ENCODE measurements around the gene CCL25.
"Not testable (repeated sequence)": the region's sequence is repeated elsewhere in the genome, so short reads cannot be mapped to it uniquely, and the experiment has no call there.

Gene CCL25

DNA sequence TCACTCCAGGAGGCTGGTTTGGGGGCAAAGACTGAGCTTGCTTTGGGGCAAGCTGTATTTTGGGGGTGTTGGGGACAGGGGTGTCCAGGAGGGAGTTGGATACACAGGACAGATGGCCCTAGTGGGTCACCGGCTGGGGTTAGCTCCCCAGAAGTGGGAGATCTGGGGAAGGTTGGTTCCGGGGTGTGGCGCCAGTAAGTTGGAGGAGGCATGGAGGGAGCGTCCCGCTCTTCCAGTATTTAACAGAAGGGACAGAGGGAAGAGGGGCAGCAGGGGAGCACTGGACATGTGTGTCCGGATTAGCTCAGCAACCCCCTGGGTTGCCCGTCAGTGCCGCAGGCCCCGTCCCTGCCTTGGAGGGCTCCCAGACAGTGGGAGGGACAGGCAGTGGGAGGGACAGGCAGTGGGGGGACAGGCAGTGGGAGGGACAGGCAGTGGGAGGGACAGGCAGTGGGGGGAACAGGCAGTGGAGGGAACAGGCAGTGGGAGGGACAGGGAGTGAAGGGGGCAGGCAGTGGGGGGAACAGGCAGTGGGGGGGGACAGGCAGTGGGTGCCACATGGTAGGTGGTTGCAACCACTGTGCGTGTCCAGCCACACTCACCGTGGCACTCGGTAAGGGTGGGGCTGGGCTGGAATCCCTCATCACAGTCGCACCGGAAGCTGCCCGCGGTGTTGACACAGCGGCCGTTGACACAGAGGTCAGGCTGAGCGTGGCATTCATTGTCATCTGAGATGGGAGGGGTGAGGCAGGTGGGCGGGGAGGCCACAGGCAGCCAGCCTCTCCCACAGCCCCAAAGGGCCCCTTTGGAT lies 33.2 kb downstream of the CCL25 start:
- no peak for DNase-seq (ENCODE audit: low read depth)

GRCh38 chr19:8086849-8087248 lies 34.3 kb downstream of the CCL25 start:
- no peak for DNase-seq (ENCODE audit: low read depth)

DNA sequence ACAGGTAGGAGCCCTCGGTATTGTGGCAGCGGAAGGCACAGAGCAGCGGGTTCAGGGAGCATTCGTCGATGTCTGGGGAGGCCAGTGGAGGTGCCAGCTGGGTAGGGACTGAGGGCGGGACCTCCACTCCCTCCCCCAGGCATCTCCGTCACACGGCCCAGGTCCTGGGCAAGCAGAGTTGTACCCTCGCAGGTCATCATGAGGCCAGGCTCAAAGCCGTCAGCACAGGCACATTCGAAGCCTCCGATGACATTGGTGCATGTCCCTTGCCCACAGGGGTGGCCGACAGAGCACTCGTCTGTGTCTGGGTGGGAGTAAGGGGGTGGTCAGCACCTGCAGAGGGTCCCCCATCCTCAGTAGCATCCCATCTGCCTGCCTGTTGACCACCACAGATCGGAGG lies 35.3 kb downstream of the CCL25 start:
- no peak for DNase-seq (ENCODE audit: low read depth)

DNA sequence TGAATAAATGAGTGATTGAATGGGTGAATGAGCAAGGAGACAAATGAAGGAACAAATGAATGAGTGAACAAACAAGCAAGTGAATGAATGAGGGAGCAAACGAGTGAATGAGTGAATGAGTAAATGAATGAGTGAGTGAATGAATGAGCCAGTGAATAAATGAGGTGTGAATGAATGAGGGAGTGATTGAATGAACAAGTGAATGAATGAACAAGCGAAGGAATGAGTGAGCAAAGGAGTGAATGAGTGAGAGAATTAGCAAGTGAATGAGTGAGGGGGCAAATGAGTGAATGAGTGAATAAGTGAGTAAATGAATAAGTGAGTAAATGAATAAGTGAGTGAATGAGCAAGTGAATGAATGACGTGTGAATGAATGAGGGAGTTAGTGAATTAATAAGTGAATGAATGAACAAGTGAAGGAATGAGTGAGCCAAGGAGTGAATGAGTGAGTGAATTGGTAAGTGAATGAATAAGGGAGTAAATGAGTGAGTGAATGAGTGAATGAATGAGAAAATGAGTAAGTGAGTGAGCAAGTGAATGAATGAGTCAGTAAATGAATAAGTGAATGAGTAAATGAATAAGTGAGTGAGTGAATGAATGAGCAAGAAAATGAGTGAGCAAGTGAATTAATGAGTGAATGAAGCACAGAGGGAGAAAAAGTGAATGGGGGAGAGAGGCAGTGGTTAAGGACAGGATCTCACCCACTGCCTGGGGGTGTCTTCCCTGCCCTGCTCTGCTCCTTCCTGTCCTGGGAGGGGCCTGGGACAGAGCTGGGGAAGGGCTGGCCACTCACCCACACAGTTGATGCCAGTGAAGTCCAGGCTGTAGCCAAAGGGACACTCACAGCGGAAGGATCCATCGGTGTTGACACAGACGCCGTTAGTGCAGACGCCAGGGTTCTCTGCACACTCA lies 36.4 kb downstream of the CCL25 start:
- DNase-seq (ENCODE audit: low read depth) = no peak

GRCh38 chr19:8089664-8090601 lies 37.4 kb downstream of the CCL25 start:
- no peak for DNase-seq (ENCODE audit: low read depth)

DNA sequence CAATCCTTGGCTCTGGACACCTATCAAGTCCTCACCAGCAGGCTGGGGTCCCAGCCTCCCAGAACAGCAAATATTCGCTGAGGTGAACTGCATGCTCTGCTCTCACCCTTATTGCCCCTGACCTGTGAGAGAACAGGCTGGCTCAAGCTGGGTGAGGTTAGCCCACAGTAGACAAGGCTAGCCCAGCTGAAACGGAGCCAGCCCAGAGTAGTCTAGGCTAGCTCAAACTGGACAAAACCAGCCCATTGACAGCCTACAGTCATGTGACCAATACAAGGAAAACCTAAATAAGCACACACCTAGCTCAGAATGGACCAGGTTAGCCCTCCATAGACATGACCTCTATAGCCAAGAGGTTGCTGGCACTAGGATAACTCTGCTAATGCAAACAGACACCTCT lies 38.4 kb downstream of the CCL25 start:
- no peak for DNase-seq (ENCODE audit: low read depth)

DNA sequence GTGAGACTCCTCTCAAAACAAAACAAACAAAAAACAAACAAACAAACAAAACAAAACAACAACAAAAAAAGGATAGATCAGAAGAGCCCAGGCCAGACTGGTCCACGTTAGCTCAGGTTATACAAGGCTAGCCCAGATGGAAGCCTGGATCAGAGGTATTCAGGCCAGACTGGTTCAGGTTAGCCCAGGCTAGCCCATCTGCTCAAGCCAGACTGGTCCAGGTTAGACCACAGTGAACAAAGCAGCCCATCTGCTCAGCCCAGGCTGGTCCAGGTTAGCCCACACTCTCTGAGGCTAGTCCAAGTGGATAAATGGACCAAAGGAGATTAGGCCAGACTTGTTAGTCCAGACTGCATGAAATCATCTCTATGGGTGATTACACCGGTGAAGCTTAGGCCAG lies 41.2 kb downstream of the CCL25 start:
- DNase-seq (ENCODE audit: low read depth) = no peak

DNA sequence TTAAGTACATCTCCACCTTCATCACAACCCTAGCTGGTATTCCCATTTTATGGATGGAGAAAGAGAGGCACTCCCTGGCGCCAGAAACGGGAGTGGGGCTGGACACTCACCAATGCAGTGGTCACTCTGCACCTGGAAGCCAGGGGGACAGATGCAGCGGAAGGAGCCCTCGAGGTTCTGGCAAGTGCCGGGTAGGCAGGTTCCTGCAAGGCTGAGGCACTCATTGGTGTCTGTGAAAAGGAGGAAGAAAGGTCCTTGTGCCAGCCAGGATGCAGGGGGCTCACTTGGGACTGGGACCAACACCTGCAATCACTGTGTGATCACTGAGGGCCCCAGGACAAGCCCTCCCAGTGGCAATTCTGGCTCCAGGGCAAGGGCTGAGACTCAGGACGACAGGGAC lies 41.8 kb downstream of the CCL25 start:
- no peak for DNase-seq (ENCODE audit: low read depth)

- DNase-seq (ENCODE audit: low read depth) = no peak
Observed at GRCh38 chr19:8095354-8095886, 42.9 kb downstream of the CCL25 start.

DNA sequence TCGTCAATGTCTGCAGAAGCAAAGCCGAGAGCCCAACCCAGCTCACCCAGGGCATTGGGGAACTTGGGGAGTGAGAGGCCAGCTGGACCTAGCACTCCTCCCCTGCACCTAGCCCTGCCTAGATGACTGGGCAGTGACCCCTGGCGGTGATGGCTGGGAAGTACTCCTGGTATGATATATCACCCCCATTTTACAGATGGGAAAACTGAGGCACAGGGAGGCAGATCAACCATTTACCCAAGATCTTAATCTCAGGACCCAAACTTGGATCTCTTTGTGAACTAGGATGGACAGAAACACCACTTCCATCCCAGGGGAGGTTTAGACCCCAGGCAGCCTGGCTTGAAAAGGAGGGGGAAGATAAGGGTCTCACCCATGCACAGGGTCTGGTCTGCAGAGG lies 43.5 kb downstream of the CCL25 start:
- DNase-seq (ENCODE audit: low read depth) = no peak

DNA sequence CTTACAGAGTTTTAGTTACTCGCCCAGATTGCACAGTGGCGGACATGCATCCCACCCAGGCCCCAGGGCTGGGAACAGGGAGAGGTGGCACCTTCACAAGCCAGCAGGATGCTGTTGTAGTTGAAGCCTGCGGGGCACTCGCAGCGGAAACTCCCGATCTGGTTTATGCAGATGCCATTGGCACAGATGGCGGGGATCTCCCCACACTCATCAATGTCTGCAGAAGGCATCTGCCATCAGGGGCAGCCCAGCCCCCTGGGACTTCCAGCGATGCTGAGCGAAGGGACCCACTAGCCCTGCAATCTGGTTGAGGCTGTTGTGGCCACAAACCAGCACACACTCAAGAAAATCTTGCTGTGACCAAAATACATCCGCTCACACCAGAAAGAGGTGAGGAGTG lies 44.6 kb downstream of the CCL25 start:
- no peak for DNase-seq (ENCODE audit: low read depth)

DNA sequence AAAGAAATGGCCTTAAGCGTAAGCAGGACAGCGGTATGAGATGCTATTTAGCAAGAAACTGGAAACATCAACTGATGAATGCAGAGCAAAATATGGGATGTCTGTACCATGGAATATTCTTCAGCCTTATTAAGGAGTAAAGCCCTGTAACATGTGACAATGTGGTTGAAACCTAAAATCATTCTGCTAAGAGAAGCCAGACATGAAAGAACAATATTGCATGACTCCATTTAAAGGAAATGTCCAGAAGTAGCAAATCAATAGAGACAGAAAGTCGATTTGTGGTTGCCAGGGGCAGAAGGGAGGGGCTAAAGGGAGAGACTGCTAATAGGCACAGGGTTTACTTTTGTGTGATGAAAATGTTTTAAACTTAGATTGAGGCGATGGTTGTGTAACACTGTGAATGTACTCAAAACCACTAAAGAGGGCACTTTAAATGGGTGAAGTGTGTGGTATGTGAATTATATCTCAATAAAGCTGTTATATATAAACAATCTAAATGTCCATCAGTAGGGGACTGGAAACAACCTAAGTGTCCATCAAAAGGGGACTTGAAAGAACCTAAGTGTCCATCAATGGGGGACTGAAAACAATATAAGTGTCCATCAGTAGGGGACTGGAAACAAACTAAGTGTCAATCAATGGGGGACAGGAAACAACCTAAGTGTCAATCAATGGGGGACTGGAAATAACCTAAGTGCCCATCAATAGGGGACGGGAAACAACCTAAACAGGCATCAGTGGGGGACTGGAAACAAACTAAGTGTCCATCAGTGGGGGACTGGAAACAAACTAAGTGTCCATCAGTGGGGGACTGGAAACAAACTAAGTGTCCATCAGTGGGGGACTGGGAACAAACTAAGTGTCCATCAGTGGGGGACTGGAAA lies 45.4 kb downstream of the CCL25 start:
- DNase-seq (ENCODE audit: low read depth) = no peak

GRCh38 chr19:8101311-8101710 lies 48.8 kb downstream of the CCL25 start:
- no peak for DNase-seq (ENCODE audit: low read depth)

- not testable (repeated sequence) for DNase-seq (ENCODE audit: low read depth)
Observed at GRCh38 chr19:8101910-8102309, 49.4 kb downstream of the CCL25 start.

GRCh38 chr19:8105471-8105870 lies 52.9 kb downstream of the CCL25 start:
- DNase-seq (ENCODE audit: low read depth) = no peak

DNA sequence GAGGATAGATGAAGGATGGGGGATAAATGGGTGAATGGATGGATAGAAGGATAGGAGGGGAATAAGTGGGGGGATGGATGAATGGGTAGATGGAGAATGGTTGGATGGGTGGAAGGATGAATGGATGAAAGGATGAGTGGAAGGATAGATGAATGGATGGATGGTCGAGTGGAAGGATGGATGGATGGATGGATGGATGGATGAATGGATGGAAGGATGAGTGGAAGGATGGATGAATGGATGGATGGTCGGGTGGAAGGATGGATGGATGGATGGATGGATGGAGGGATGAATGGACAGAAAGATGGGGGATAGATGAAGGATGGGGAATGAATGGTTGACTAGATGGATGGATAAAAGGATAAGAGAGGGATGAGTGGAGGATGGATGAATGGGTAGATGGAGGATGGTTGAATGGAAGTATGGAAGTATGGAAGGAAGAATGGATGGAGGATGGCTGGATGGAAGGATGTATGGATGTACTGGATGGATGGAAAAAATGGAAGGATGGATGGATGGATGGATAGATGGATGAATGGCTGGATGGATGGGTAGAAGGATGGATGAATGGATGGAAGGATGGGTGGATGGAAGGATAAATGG lies 54.8 kb downstream of the CCL25 start:
- DNase-seq (ENCODE audit: low read depth) = no peak

- DNase-seq (ENCODE audit: low read depth) = no peak
Observed at GRCh38 chr19:8108560-8109445, 56.2 kb downstream of the CCL25 start.

DNA sequence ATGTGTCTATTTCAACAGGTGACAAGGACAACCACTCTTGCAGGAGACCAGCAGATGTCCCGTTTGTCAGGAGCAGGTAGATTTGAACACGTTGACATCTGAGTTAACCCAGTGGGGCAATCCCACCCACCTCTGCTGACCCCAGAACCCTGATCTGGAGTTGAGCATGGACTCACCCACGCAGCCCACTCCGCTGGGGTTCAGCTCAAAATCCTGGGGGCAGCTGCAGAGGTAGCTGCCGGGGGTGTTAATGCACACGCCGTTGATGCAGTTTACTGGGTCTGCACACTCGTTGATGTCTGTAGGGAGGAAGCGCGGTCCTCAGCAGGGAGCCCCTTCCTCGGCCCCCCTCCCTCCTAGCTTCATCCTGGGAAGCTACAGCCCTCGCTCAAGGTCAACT lies 56.9 kb downstream of the CCL25 start:
- DNase-seq (ENCODE audit: low read depth) = no peak

GRCh38 chr19:8109890-8110662 lies 57.5 kb downstream of the CCL25 start:
- no peak for DNase-seq (ENCODE audit: low read depth)

Measured in stimulated activated CD8-positive, alpha-beta memory T cell treated with anti-CD3 and anti-CD28 coated beads, Interleukin-12 subunit alpha, Interleukin-12 subunit beta, amount 100 ng/mL, for 4 hours (primary cell).